OCI-LY1 (cell line): Measurements from ENCODE around the gene RALGPS2.
"Not testable (repeated sequence)": the region's sequence is repeated elsewhere in the genome, so short reads cannot be mapped to it uniquely, and the experiment has no call there.

Source experiments
- H2AFZ ChIP-seq: fragments of 200-600 bp; sonication (generic), shearing (Covaris generic); 2 replicates; pipeline ENCODE4 v1.6.0; 2014; ENCODE audit warnings: antibody characterized with exemption, mild to moderate bottlenecking, low read length
- H3F3A ChIP-seq: fragments of 200-600 bp; sonication (generic), shearing (Covaris generic); 2 replicates; pipeline ENCODE4 v1.6.0; 2014; ENCODE audit warnings: mild to moderate bottlenecking, antibody characterized with exemption, low read length, moderate library complexity; ENCODE audit not compliant: insufficient read depth
- H3K27ac ChIP-seq: fragments of 200-600 bp; sonication (generic); 2 replicates; pipeline ENCODE4 v1.5.1; 2014; ENCODE audit warnings: low read length, mixed run types, mild to moderate bottlenecking, low read depth; ENCODE audit not compliant: poor library complexity, severe bottlenecking
- H3K27me3 ChIP-seq: fragments of 200-600 bp; sonication (generic); 2 replicates; pipeline ENCODE4 v1.6.0; 2014; ENCODE audit warnings: antibody characterized with exemption, mild to moderate bottlenecking, low read length, moderate library complexity; ENCODE audit not compliant: insufficient read depth
- H3K36me3 ChIP-seq: fragments of 200-600 bp; sonication (generic); 2 replicates; pipeline ENCODE4 v1.6.1; 2014; ENCODE audit warnings: mild to moderate bottlenecking, antibody characterized with exemption, low read length, moderate library complexity, mixed read lengths; ENCODE audit not compliant: insufficient read depth
- H3K4me1 ChIP-seq: fragments of 200-600 bp; sonication (generic); 2 replicates; pipeline ENCODE4 v1.5.1; 2014; ENCODE audit warnings: mild to moderate bottlenecking, low read length, moderate library complexity; ENCODE audit not compliant: insufficient read depth, severe bottlenecking
- H3K4me2 ChIP-seq: fragments of 200-600 bp; sonication (generic), shearing (Covaris generic); 2 replicates; pipeline ENCODE4 v1.6.1; 2014; ENCODE audit warnings: low read length
- H3K4me3 ChIP-seq: fragments of 200-600 bp; sonication (generic); 2 replicates; pipeline ENCODE4 v1.5.1; 2014; ENCODE audit warnings: low read length, low read depth, mild to moderate bottlenecking, mixed read lengths; ENCODE audit not compliant: poor library complexity, severe bottlenecking
- H3K79me2 ChIP-seq: fragments of 200-600 bp; shearing (Covaris generic); 2 replicates; pipeline ENCODE4 v1.6.1; 2016; ENCODE audit warnings: mixed run types, low read length, mixed read lengths; ENCODE audit not compliant: insufficient read depth
- H3K9ac ChIP-seq: fragments of 200-600 bp; sonication (generic), shearing (Covaris generic); 2 replicates; pipeline ENCODE4 v1.6.1; 2014; ENCODE audit warnings: mild to moderate bottlenecking, low read length, mixed read lengths
- H3K9me2 ChIP-seq: fragments of 200-600 bp; sonication (generic), shearing (Covaris generic); 2 replicates; pipeline ENCODE4 v1.6.1; 2014; ENCODE audit warnings: low read depth, mild to moderate bottlenecking, low read length, mixed read lengths
- H3K9me3 ChIP-seq: fragments of 200-600 bp; shearing (Covaris generic); 2 replicates; pipeline ENCODE4 v1.6.1; 2014; ENCODE audit warnings: low read length, mixed read lengths
- H4K20me1 ChIP-seq: fragments of 200-600 bp; sonication (generic), shearing (Covaris generic); 2 replicates; pipeline ENCODE4 v1.6.0; 2016; ENCODE audit warnings: mild to moderate bottlenecking, low read length; ENCODE audit not compliant: insufficient read depth
- EZH2 ChIP-seq: fragments of 200-600 bp; sonication (generic), shearing (Covaris generic); IDR thresholded peaks from 2 replicates; pipeline ENCODE4 v1.8.0; 2017; ENCODE audit warnings: borderline replicate concordance, mixed run types, mild to moderate bottlenecking, antibody characterized with exemption, low read length, moderate library complexity, mixed read lengths
- TF ChIP-seq, protein P1 (sequence below): fragments of 200-600 bp; sonication (generic), shearing (Covaris generic); IDR thresholded peaks from 2 replicates; pipeline ENCODE4 v1.5.1; 2017; ENCODE audit warnings: mild to moderate bottlenecking, antibody characterized with exemption, low read length, moderate library complexity, mixed read lengths

Gene RALGPS2

DNA sequence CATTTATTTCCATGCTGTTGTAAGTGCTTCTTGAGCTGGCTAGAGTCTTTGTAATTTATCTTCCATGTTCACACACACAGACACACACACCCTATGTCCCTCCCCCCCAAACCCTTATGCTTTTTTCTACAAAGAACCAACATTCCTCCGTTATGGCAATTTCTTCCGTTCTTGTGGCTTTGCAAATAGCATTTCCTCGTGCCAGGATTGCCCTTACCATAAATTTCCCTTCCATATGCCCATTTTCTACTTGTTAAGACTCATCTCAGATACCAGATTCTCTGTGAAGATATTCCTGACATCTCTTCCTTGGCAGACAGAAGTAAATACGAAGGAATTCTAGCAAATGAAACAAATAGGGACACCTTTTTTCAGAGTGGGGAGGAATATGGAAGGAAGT lies 26.0 kb downstream of the RALGPS2 start:
- Histone ChIP-seq H3K4me2 (no peak overlapping the region), H2AFZ (no peak overlapping the region), H3K9me2 (no peaks in the 10 kb centered on the region), H3K36me3 (peaks cover 99% of the 10 kb centered on the region), H3F3A (no peaks in the 10 kb centered on the region), H3K27me3 (no peaks in the 10 kb centered on the region), H3K4me3 (no peak overlapping the region), H3K4me1 (peaks cover 13% of the 10 kb centered on the region), H3K79me2 (peaks cover 99% of the 10 kb centered on the region), H3K9ac (no peak overlapping the region), H3K9me3 (peaks cover 27% of the 10 kb centered on the region), H4K20me1 (no peaks in the 10 kb centered on the region), H3K27ac (no peak overlapping the region)
- no peak for TF ChIP-seq EZH2
- TF ChIP-seq, protein P1, sequence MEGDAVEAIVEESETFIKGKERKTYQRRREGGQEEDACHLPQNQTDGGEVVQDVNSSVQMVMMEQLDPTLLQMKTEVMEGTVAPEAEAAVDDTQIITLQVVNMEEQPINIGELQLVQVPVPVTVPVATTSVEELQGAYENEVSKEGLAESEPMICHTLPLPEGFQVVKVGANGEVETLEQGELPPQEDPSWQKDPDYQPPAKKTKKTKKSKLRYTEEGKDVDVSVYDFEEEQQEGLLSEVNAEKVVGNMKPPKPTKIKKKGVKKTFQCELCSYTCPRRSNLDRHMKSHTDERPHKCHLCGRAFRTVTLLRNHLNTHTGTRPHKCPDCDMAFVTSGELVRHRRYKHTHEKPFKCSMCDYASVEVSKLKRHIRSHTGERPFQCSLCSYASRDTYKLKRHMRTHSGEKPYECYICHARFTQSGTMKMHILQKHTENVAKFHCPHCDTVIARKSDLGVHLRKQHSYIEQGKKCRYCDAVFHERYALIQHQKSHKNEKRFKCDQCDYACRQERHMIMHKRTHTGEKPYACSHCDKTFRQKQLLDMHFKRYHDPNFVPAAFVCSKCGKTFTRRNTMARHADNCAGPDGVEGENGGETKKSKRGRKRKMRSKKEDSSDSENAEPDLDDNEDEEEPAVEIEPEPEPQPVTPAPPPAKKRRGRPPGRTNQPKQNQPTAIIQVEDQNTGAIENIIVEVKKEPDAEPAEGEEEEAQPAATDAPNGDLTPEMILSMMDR = no peak

DNA sequence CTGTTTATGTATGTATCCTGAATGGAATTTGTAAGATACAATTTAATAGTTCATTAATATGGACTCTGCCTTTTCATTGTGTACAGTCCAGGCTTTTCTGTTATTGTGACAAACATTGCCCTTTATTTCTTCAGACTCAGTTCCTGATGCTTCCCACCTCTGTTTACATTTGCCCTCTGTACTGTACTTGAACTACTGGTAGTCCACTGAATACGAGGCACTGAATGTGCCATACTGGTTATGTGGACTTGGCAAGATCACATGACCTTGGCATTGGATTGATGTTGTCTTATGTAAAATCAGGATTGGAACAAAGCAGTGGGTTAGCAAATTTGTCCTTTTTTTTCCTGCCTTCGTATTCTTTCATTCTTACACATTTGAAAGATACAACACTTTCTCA lies 27.8 kb downstream of the RALGPS2 start:
- H3K79me2 ChIP-seq = peaks cover 100% of the 10 kb centered on the region
- H3K27ac ChIP-seq = no peak overlapping the region
- H3K4me2 ChIP-seq = no peak overlapping the region
- no peak overlapping the region for H3K9ac ChIP-seq
- no peaks in the 10 kb centered on the region for H3K9me2 ChIP-seq
- no peaks in the 10 kb centered on the region for H3K27me3 ChIP-seq
- H2AFZ ChIP-seq = no peak overlapping the region
- peaks cover 99% of the 10 kb centered on the region for H3K36me3 ChIP-seq
- peaks cover 43% of the 10 kb centered on the region for H3K9me3 ChIP-seq
- no peaks in the 10 kb centered on the region for H3F3A ChIP-seq
- H4K20me1 ChIP-seq = no peaks in the 10 kb centered on the region
- TF ChIP-seq, protein P1 = no peak
- no peak overlapping the region for H3K4me3 ChIP-seq
- H3K4me1 ChIP-seq = peaks cover 13% of the 10 kb centered on the region

DNA sequence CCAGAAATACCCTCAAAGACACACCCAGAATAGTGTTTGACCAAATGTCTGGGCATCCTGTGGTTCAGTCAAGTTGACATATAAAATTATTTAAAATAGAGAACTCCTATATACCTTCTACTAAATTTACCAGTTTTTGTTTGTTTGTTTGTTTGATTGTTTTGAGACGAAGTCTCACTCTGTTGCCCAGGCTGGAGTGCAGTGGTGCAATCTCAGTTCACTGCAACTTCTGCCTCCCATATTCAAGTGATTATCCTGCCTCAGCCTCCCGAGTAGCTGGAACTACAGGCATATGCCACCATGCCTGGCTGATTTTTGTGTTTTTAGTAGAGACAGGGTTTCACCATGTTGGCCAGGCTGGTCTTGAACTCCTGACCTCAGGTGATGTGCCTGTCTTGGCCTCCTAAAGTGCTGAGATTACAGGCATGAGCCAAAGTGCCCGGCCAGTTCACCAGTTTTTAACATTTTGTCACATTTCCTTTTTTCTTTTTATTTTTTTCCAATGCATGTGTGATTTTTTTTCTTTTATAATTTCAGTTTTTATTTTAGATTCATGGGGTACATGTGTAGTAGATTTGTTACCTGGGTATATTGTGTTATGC lies 29.7 kb downstream of the RALGPS2 start:
- not testable (repeated sequence) for H3K4me1 ChIP-seq, H4K20me1 ChIP-seq, H3K4me3 ChIP-seq, H2AFZ ChIP-seq, H3K27ac ChIP-seq, H3K9ac ChIP-seq, H3F3A ChIP-seq, H3K9me2 ChIP-seq, H3K27me3 ChIP-seq, H3K4me2 ChIP-seq
- Histone ChIP-seq H3K36me3 (peaks cover 98% of the 10 kb centered on the region), H3K9me3 (peaks cover 59% of the 10 kb centered on the region), H3K79me2 (peaks cover 100% of the 10 kb centered on the region)

DNA sequence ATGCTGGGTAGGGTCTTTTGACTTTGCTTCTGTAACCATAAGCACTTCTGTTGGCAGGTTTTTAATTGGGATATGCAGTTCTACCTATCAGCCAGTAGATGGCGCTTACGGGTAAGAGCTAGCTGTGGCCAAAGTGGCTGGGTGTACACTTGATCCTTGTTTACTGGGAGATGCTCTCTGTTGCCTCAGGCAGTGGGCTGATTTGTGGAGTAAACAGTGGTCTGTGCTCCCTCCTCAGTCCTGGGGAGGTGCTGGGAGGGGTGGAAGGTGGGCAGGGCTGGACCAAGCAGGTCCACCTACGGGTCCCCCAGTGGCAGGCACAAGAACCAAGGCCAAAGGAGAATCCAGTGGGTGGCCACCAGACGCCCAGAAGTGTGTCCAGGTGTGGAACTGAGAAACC lies 43.4 kb downstream of the RALGPS2 start:
- no peak for TF ChIP-seq EZH2
- TF ChIP-seq, protein P1 = peak; percentile 74
- H3K27me3 ChIP-seq = no peaks in the 10 kb centered on the region
- H3F3A ChIP-seq = no peaks in the 10 kb centered on the region
- H3K27ac ChIP-seq = no peak overlapping the region
- no peak overlapping the region for H3K4me3 ChIP-seq
- peaks cover 100% of the 10 kb centered on the region for H3K36me3 ChIP-seq
- peaks cover 14% of the 10 kb centered on the region for H3K9me3 ChIP-seq
- no peak overlapping the region for H3K4me2 ChIP-seq
- peaks cover 98% of the 10 kb centered on the region for H3K79me2 ChIP-seq
- H2AFZ ChIP-seq = no peak overlapping the region
- no peaks in the 10 kb centered on the region for H3K9me2 ChIP-seq
- no peak overlapping the region for H3K9ac ChIP-seq
- H3K4me1 ChIP-seq = no peaks in the 10 kb centered on the region
- no peaks in the 10 kb centered on the region for H4K20me1 ChIP-seq
